Fibroblast of skin of scalp (primary cell): ENCODE results near the gene FAM229B.

Experiments
- DNase-seq: peaks from one replicate; pipeline ENCODE4 v3.0.0-alpha.2; 2013

Gene FAM229B

DNA sequence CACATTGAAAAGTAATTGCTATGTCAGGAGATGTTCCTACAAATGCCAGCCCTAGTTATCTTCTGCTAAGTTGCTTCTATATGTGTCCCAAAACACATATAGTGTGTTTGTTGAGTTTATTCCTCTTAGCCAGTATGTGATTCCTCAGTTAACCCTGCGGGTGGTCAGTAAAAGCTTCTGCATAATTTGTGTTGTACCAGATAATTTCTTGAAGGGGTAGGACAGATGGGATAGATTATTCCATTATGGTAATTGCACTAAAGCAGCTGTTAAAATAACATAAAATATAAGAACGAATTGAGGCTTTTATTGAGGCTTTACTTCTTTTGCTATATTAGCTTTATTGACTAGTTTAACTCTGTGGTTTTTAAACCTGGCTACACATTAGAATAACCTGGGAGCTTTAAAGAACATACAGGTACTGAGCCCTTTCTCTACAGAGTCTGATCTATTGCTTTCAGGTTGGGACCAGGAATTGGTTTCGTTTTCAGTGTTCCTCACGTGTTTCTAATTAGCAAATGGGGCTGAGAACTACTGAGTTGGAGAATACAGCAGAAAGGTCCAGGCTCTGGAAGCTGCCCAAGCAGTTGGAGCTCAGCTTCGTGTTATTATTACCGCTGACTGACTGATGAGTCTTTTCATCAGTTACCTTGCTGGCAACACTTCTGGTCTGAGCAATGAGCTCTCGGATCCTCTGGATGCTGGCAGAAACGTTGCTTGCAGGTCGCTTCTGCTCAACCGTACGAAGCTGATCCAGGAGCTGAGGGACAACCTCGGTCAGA lies 56.9 kb downstream of the FAM229B start:
- DNase-seq = peak; percentile 69

- DNase-seq = no peak
These were observed 57.7 kb downstream of the FAM229B start for GRCh38 chr6:112145080-112145573.

GRCh38 chr6:112148103-112148502 lies 60.7 kb downstream of the FAM229B start:
- no peak for DNase-seq

DNA sequence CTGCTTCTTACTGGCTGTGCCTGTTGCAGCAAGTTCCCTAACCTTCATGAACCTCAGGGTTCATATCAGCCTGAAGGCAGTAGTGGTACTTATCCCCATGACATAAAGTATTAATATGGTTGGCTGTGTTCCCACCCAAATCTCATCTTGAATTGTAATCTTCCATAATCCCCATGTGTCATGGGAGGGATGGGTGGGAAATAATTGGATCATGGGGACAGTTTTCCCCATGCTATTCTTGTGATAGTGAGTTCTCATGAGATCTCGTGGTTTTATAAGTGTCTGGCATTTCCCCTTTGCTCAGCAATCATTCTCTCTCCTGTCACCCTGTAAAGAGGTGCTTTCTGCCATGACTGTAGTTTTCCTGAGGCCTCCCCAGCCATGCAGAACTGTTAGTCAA lies 61.8 kb downstream of the FAM229B start:
- DNase-seq = peak; percentile 28

GRCh38 chr6:112149719-112150263 lies 62.4 kb downstream of the FAM229B start:
- DNase-seq = peak; percentile 92

DNA sequence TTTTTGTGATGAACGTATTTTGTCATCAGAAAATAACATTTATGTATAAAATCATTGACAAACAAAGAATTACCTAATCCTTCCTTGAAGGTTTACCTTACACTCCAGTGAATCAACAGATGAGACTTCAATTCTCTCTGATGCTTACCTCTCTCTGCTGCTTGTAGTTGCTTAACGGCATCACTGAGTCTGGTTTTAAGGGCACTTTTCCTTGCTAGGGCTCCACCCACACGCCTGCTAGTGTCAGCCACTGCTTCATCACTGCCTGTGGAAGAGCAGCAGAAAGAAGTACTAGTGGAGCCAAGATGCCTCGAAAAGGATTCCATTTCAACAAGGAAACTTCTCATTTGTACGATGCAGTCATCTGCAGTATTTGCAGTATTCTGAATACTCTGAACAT lies 63.0 kb downstream of the FAM229B start:
- DNase-seq = peak; percentile 43
